IPS-NIHi7 (cell line): ENCODE data around the gene PHF12.

Experiments
- DNase-seq: peaks from one replicate; pipeline ENCODE4 v3.0.0; 2012; ENCODE audit warnings: mixed read lengths; ENCODE audit errors: extremely low spot score

PHF12 gene

DNA sequence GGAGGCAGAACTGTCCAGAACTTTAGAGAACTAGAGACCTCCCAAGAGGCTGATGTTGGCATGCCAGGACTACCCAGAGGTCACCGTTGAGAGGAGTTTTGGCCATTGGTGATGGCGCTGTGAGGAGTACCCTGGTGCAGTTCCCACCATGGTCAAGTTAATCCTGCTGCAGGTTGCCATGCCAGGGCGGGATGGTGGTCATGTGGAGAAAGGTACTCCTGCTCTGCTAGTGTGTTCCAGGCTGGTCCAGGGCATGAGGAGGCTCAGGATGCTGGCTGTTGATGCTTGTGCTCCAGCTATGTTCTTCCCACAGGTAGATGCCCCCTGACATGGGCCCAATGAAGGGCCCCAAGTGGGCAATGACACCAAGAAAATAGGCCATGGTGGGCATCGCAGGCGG is 4.1 kb upstream of the PHF12 start:
- DNase-seq = no peak

DNA sequence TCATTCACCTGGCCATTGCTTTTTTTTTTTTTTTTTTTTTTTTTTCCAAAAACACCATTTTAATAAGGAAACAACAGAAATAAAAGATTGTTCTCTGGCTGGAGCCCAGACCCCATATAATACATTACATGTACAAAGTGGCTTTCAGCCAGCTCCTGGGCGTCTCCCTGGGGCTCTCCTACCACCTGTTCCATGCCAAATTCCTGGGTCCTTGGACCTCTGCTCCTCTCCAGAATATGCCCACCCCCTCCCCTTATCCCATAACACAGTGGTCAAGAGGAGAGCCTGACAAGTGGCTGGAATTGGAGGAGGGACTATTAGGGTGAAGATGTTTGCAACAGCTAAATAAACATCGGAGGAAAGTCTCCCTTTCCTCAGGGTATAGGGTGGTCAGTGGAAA is 3.6 kb upstream of the PHF12 start:
- no peak for DNase-seq

DNA sequence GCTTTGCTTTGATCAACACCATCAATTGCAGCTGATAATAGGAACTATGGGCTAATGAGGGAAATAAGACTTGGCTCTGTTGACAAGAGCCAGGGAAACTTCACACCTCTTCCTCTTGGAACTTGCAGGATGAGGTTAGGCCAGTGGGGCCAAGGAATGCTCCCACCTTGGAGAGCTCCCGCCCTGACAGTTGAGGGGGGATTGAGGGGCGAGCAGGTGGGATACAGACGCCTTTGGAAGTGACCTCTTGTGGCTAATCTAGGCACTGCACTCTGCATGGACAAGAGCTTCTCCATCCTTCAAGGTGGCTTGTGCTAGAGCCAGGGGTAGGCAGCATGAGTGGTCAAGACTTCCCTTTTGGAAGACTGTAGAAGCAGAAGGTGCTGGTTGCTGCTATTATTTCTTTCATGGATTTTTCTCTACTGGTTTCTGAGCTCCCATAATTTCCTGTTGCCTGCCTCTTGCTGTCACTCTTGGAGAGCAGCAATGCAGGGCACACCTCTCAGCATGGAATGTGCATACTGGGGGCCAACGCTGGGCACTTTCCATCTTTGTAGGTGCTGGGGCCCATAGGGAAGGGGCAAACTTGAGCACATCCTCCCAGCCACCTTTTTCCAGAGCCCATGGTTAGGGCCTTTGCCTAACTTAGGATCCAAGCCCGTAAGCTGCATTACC is 2.3 kb upstream of the PHF12 start:
- peak; percentile 83 for DNase-seq

DNA sequence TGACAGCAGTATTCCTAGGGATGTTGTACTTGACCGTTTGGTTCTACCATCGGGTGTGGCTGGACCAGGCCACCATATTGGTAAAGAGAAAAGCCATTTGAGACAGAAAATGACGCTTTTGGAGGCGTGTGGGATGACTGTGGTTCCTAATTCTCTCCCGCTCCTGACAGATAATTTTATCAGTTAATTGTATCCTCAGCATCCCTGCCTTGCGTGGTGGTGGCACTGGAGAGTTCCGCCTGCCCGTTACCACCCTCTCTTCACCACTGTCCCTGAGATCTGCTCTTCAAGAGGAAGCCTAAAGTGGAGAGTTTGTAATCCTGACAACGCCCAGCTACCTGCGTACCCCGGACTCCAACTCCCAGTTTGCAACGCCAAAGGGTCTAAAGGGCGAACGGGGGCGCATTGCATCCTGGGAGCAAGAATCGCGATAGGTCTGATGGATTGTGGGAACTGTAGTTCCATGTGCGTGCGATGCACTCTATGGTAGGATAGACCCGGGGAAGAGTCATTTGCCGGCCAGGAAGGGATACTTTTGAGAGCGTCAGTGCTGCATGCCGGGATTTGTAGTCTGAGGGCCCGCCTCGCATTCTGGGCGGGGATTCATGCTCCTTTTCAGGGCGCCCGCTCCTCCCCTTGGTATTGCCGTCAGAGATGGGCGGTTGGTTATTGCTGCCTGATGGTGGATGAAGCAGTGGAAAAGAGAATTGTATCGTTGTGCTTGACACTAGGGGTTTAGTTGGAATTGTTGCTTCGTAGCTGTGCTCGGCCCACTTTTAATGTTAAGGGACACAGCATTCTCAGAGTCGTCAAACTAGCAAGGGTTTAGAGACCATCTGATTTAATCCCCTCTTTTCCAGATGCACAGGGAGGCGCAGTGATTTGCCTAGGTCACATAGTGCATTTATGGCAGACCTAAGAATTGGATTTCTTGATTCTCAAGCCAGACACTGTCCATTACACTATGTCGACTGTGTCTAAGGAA is 965 bp upstream of the PHF12 start:
- peak; percentile 92 for DNase-seq

DNA sequence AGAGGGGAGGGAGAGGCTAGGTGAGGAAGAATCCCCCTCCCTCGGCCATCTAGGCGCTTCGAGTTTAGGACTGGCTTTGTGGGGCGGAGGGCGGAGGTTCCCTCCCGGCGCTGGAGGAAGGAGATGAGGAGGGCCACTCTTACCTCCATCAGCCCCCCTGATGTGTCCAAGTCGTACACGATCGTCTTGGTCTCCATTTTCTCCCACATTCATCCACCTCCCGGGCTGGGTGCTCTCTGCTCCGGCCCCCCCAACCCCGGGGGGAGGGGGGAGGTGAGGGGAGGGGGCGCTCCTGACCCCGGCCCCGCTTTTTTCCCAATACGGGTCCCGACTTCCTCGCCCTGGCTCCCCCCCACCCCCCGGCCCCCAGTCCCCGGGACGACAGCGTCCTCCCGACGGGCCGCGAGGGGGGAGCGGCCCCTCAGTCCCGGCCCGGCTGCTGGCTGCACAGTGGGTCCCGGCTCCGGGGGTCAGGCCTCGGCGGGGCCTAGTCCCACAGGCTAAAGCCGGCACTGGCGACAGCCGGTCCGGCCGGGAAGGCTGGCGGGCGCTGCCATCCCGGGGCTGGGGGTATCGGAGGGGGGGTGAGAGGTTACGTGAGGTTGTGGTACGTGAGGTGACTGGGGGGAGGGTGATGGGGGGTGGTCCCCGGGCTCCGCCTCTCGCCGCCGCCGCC is 428 bp downstream of the PHF12 start:
- no peak for DNase-seq

DNA sequence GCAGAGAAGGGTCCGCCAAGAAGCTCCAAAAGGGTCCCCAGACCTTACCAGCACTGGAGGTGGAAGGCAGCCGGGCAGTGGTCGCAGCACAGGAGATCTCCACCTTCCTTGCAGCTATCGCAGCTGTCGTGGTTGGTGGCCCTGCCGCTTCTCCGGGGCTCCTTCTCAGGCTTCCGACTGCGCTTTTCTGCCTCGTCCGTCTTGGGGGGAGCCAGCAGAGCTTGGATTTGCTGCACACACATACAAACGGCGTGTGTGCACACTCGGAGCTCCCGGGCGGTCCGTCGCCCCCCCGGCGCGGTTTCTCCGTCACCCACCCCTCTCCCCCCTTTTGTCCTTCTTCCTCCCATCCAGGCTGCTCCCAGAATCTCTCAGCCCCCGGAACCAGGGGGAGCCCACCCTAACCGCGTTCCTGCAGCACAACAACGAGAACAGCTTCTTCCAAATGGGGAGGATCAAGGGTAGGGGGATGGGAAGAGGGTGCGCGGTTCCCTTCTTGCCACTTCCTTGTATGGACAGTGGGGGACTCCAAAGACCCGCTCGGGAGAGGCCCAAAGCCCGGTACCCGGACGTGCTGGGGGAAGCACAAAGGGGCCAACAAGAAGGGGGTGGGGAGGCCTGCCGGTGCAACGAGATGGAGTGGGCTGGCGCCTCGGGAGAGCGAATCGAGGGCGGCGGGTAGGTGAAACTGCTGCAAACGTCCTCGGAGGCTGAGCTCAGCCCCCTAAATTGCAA is 1.1 kb downstream of the PHF12 start:
- DNase-seq = peak; percentile 35

DNA sequence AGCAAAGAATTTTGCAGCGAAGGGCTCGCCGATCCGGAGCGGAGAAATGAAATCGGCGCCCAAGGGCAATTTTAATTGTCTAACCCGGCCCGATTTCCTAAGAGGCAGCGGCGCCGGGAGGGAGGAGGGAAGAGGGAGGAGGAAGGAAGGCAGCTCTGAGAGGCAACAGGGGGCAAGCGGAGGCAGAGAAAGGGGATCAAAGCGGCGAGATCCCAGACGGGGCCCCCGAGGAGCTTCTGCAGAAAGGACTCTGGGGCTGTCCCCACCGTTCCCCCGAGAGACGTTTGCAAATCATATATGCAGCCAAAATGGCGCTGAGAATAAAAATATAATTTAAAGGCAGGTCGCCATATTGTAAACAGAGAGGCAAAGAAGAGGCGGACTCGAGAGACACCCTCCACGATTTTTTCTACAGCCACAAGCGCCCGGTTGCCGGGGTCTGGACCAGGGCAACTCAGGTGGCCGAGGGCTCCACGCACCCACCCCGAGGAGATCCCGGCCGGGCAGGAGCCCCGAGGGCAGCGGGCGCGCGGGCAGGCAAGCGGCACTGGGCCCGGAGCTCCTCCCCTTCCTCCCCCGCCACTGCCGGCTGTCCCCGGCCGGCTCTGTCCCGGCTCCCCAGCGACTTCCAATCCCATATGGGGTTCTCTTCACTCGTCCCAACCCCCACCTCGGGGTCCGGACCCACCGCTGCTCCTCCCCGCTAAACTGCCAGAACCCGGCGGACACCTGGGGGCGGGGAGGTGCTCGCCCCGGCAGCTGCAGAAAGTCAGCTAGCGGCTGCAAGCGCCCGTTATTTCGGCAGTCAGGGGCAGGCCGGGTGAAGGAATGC is 1.9 kb downstream of the PHF12 start:
- peak; percentile 27 for DNase-seq

DNA sequence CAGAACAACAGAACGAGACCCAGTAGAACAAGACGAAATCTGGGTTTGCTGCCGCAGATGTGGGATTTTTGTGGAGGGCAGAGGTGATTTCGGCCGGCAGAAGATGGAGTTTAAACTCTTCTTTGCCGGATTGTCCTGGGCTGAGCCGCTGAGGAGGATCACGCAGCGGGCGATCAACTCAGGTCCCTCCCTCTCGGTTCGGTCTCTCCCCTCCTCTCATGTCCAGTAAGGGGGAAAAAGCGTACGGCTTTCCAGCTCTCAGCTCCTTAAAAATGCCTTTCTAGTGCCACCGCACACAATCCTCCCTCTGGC is 2.5 kb downstream of the PHF12 start:
- peak; percentile 56 for DNase-seq

DNA sequence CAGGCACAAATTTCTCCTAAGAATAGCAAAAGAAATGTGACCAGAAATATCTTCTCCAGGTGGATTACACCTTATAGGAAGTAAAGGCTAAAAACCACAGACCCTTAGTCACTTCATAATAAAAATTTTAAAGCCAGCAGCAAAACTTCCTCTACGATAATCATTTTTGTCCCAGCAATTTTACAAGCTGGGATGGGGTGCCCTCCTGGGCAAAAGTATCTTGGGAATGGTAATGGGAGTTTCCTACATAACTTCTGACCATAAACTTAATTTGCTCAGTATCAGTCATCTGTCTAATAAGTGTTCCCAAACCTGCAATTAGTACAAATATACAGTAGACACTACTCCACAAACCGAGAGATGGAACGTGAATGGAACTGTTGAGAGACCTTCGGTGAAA is 3.0 kb downstream of the PHF12 start:
- DNase-seq = no peak

DNA sequence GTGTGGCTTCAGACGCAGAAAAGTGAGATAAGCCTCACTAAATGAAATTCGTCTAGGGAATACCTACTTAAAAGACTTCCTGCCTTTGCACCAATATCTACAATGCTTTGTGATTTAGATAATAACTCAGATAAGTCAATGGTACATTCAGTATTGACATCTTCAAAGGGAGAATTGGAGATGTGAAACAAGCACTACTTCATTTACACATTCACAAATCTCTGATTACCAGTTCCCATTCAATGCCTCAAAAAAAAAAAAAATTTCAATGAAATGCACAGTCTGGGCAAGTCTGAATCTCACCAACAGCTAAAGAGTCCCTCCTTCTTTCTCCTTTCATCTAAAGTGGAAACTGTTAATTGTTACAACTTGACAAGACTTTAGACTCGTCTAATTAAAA is 3.7 kb downstream of the PHF12 start:
- DNase-seq = no peak

DNA sequence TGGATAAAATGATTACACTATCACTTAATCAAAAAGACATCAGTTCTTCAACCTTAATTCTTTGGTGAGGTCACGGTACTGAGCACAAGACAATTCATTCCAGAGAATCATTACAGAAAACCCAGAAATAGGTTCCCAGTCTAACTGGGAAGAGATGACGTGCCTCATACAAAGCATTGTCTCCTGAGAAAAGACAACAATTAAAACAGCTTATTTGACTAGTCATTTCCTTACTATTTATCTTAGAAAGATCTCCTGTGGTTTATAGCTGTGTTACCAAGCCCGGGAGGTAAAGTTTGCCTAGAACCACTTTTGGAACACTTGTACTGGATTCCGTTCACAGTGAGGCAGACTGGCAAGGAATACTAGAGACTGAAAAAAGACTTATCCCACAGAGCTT is 5.1 kb downstream of the PHF12 start:
- DNase-seq = no peak

DNA sequence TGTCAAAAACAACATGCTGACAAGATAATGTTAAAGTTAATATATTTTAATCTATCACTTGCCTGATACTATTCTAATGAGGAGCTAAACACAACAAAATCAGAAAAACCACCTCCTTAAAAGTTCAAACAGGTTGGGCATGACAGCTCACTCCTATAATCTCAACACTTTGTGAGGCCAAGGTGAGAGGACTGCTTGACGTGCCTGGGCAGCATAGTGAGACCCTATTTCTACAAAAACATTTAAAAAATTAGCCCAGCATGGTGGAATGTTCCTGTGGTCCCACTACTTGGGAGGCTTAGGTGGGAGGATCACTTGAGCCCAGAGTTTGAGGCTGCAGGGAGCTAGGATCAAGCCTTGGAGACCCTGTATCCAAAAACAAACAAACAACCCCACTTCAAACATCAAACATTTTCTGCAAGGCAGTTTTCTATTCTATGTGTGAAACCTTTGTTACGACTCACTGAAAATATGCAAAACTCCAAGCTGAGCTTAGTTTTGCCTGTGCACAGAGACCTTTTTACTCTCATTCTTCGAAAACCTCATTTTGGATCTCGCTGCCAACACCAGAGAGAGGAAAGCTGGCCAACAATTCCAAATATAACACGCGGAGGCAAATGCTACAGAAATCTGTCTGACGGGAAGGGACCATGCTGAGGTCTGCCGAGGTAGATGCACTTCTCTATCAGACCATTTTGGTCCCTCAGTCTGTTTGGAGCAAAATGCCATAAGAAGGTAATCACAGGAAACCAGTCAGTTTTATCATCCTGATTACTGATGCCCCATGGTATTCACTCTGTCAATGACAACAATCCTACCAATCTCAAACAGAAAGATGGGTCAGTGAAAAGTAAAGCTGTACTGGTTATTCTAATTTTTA is 6.2 kb downstream of the PHF12 start:
- no peak for DNase-seq

DNA sequence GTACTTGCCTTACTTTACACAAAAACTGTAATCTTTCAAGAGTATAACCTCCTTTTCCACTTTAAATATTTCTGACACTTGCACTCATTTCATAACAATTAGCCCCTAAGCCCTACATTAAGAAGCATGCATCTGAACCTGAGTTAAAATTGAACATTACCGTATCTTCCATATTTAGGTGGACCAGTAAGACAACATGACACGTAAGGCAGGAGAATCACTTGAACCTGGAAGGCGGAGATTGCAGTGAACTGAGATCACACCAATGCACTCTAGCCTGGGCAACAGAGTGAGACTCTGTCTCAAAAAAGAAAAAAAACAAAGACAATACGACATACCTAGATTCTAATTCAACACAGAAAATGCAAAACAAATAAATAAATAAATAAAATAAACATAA is 7.0 kb downstream of the PHF12 start:
- DNase-seq = no peak

DNA sequence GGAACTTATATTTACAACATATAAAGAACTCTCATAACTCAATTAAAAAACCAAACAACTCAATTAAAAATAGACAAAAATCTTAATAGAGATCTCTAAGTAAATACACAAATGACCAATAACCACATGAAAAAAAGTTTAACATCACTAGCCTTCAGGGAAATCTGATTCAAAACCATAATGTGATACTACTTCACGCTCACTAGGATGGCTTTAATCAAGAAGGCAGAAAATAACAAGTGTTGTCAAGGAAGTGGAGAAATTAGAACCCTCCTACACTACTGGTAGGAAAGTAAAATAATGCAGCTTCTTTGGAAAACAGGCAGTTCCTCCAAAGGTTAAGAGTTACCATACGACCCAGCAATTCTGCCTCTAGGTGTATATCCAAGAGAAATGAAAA is 8.4 kb downstream of the PHF12 start:
- DNase-seq = no peak

DNA sequence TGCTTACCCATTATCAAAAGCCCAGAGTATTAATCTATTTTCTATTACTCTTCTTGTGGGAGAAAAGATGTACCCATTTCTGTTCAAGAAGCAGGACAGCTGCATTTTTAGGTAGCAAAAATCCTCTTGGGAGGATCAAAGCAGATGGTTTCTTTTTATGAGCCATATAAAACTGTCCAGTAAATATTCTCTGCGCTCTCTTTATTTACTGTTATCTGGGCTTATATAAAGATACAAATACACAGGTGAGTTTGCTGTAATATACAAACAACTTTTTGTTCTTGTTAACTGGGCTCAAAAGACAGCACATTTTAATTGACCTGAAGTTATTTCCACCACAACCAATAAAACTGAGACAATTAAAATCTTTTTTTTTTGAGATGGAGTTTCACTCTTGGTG is 10.1 kb downstream of the PHF12 start:
- DNase-seq = no peak

DNA sequence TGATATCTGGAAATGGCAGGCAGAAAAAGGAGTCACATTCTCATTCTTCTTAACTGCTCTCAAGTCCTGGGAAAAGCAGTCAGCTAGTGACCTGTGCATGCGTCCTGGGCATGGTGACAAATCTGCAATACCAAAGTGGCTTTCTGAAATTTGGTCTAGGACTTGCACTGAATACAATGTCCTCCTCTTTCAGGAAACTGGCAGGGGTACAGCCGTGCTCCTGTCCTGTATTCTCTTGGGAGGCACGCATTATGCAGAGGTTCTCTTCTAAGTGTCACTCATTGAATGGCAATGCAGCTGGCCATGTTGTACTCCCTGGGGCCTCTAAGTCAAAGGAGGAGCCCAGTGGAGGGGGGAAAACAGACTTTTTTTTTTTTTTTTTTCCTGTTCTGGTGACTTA is 10.6 kb downstream of the PHF12 start:
- DNase-seq = no peak

DNA sequence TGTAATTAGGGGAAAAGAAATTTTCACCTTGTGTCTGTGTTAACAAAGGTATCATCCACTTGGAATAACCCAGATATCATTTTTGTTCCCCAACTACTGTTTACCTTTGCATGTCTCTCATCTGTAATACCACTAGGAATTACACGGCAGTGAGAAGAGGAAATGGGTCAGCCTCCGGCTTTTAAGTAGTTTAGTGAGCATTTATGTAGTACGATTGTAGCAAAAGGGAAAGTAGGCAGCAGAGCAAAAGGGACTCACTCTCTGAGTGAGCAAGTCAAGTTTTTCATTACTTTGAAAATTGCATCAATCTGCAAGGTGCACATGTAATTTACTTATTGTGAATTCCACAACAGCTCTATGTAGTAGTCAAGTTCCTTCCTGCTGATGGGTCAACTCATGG is 11.2 kb downstream of the PHF12 start:
- no peak for DNase-seq

DNA sequence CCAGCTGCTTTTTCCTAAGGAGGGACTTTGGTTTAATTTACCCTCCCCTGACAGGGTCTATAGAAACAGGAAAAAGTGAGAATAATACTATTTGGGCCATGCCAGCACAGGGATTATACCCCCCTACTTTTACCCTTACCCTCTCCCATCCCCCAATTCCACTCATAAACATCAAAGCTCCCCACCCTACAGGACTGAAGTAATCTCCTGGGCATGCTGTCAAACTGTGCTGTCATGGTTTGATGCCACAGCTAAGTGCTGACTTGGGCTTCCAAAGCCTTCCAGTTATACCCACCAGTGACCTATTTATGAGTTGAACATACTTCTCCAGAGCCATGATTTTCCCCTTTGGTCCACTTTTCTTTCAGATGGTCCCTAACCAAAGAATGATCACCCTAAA is 12.8 kb downstream of the PHF12 start:
- DNase-seq = no peak

DNA sequence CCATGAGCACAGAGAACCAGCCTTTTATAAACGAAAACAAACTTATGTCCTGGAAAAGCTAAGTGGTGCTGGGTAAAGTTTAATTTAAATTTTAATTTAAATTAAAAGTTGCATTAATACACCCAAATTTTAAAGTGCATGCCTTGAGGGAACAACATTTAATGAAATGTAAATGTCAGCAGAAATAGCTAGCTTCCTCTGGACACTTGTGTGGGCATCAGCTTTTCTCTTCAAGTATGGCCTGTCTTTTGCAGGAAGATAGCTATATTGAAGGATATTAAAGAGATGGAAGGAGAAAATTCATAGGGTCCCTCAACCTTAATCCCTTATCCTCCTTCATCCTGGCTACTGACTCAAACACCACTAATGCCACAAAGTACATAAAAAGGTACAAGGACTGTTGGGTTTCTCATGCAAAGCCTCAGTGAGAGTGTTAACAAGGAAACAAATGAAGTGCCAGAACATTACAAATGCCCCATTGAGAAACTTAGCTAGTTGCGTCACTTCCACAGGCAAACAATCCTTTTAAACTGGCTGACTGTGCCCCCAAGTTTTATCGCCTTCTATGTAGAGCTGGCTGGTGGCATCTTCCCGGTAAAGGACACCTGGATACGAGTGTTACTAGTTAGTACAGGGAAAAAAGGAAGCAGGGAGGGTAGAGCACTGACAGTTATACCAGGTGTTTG is 14.1 kb downstream of the PHF12 start:
- no peak for DNase-seq
